Tibial nerve (tissue), 4 donors: ENCODE measurements around the gene PRKAR2A. TPM values are rescaled to one million over a fixed set of nuclear protein-coding genes. Genes with fewer than 3 reads are reported as not detected.
"Not testable (repeated sequence)": the region's sequence is repeated elsewhere in the genome, so short reads cannot be mapped to it uniquely, and the experiment has no call there.

ENCODE experiments used
- DNase-seq, 2 donors: peaks; one replicate each; pipeline ENCODE4 v3.0.0-alpha.2; 2019; ENCODE audit warnings: low spot score in 2 of 2
- H3K27ac ChIP-seq, 4 donors: fragments of 200-600 bp; sonication (generic) in 3 of 4; one replicate each; pipeline ENCODE4 v1.5.1; 2017 to 2019; ENCODE audit warnings: mild to moderate bottlenecking in 1 of 4
- H3K27me3 ChIP-seq, 2 donors: fragments of 200-600 bp; sonication (generic) in 1 of 2; one replicate each; pipeline versions ENCODE4 v1.5.1 to v1.6.0; 2017 to 2019
- H3K36me3 ChIP-seq, 3 donors: fragments of 200-600 bp; sonication (generic); one replicate each; pipeline ENCODE4 v1.5.1; 2018 to 2019
- H3K4me1 ChIP-seq, 4 donors: fragments of 200-600 bp; sonication (generic) in 3 of 4; one replicate each; pipeline ENCODE4 v1.5.1; 2017 to 2019
- H3K4me3 ChIP-seq, 4 donors: fragments of 200-600 bp; sonication (generic) in 3 of 4; one replicate each; pipeline ENCODE4 v1.5.1; 2017 to 2019; ENCODE audit warnings: mild to moderate bottlenecking in 1 of 4, moderate library complexity in 1 of 4
- H3K9me3 ChIP-seq, 4 donors: fragments of 200-600 bp; sonication (generic) in 3 of 4; one replicate each; pipeline ENCODE4 v1.5.1; 2017 to 2019
- CTCF ChIP-seq, 5 experiments: fragments of 200-600 bp in 3 of 5; fragments of 450-650 bp in 2 of 5; sonication (generic) in 3 of 5; IDR thresholded peaks; one replicate each; pipeline ENCODE4 v1.5.1; 2016 to 2019; ENCODE audit warnings: antibody characterized with exemption in 5 of 5, mild to moderate bottlenecking in 3 of 5, moderate library complexity in 2 of 5
- EP300 ChIP-seq, 2 donors: sonication (generic); formaldehyde crosslinking; IDR thresholded peaks; one replicate each; pipeline ENCODE4 v1.6.1; 2017; ENCODE audit warnings: antibody characterized with exemption in 2 of 2, mild to moderate bottlenecking in 1 of 2
- POLR2A ChIP-seq, 2 donors: fragments of 450-650 bp; IDR thresholded peaks; one replicate each; pipeline ENCODE4 v1.6.1; 2017; ENCODE audit warnings: antibody characterized with exemption in 2 of 2, mild to moderate bottlenecking in 2 of 2, moderate library complexity in 2 of 2
- WGBS, 2 donors: methylation state at CpG; one replicate each; pipeline ENCODE4 v1.1.5; 2018; 5-methylcytosine and 5-hydroxymethylcytosine counted together
- total RNA-seq, 4 donors: library from RNA; depleted of rRNA; stranded (reverse); fragments of >200 nt; gene quantifications; one replicate each; pipeline ENCODE4 v1.1.0, GENCODE V29; 2016

PRKAR2A gene
- total RNA-seq, 4 donors from 2014 or later: 26.9 to 37.5 (median 32.4) TPM

GRCh38 chr3:48738926-48739616 lies 108.6 kb downstream of the PRKAR2A start:
- H3K4me1 ChIP-seq: peaks cover 0 to 69% (median 35%) of the 10 kb centered on the region in 4 donors
- TF ChIP-seq CTCF (IDR thresholded peaks at IDR 0.05) (no peak), EP300 (IDR thresholded peaks at IDR 0.05) (no peak), POLR2A (IDR thresholded peaks at IDR 0.05) (no peak)
- peak overlapping the region; percentile 71 to 87 (median 82) for H3K27ac ChIP-seq
- H3K36me3 ChIP-seq: no peaks in the 10 kb centered on the region
- no peaks in the 10 kb centered on the region for H3K9me3 ChIP-seq
- no peak overlapping the region for H3K4me3 ChIP-seq
- WGBS, 2 donors: 62 to 78% methylated on average over 8 to 9 of the region's 9 CpGs
- DNase-seq: no peak
- H3K27me3 ChIP-seq: no peaks in the 10 kb centered on the region

GRCh38 chr3:48738144-48738536 lies 109.5 kb downstream of the PRKAR2A start:
- TF ChIP-seq CTCF (IDR thresholded peaks at IDR 0.05) (no peak), POLR2A (IDR thresholded peaks at IDR 0.05) (no peak), EP300 (IDR thresholded peaks at IDR 0.05) (no peak)
- Histone ChIP-seq H3K27me3 (no peaks in the 10 kb centered on the region), H3K36me3 (no peaks in the 10 kb centered on the region), H3K4me3 (no peak overlapping the region), H3K4me1 (peaks cover 0 to 69% (median 35%) of the 10 kb centered on the region in 4 donors), H3K27ac (peak overlapping the region in 3 of 4 donors; percentile 78 to 87 (median 87)), H3K9me3 (no peaks in the 10 kb centered on the region)
- 98 to 99% methylated on average over 3 of the region's 3 CpGs for WGBS, 2 donors
- DNase-seq: no peak

- not testable (repeated sequence) for H3K4me3 ChIP-seq, DNase-seq, H3K9me3 ChIP-seq, H3K36me3 ChIP-seq, H3K27me3 ChIP-seq
- H3K4me1 ChIP-seq: peaks cover 0 to 56% (median 27%) of the 10 kb centered on the region in 4 donors
- peak overlapping the region in 2 of 4 donors; percentile 29 to 34 for H3K27ac ChIP-seq
- 17 to 26% methylated on average over 8 of the region's 8 CpGs for WGBS, 2 donors
These were observed 112.5 kb downstream of the PRKAR2A start for GRCh38 chr3:48735075-48735767.

- H3K36me3 ChIP-seq, H3K27me3 ChIP-seq, H3K9me3 ChIP-seq, DNase-seq, H3K4me3 ChIP-seq: not testable (repeated sequence)
- peak overlapping the region in 1 of 4 donors; percentile 15 for H3K27ac ChIP-seq
- peaks cover 0 to 50% (median 20%) of the 10 kb centered on the region in 4 donors for H3K4me1 ChIP-seq
- WGBS, 2 donors: 68% methylated on average over 7 of the region's 25 CpGs; no CpG with 5 or more reads in 1 of the 2 donors
These were observed 113.1 kb downstream of the PRKAR2A start for GRCh38 chr3:48734541-48734940.

- WGBS, 2 donors: 99% methylated on average over 27 of the region's 53 CpGs; no CpG with 5 or more reads in 1 of the 2 donors
- not testable (repeated sequence) for DNase-seq, H3K27me3 ChIP-seq, H3K4me3 ChIP-seq, H3K36me3 ChIP-seq, H3K9me3 ChIP-seq, H3K27ac ChIP-seq
- H3K4me1 ChIP-seq: peaks cover 0 to 44% (median 14%) of the 10 kb centered on the region in 4 donors
These were observed 113.7 kb downstream of the PRKAR2A start for GRCh38 chr3:48733752-48734518.

- Histone ChIP-seq H3K36me3 (no peaks in the 10 kb centered on the region), H3K27ac (no peak overlapping the region), H3K4me1 (no peaks in the 10 kb centered on the region), H3K9me3 (no peaks in the 10 kb centered on the region), H3K4me3 (no peak overlapping the region), H3K27me3 (no peaks in the 10 kb centered on the region)
- WGBS, 2 donors: 81 to 89% methylated on average over 8 of the region's 8 CpGs
- DNase-seq: no peak
- TF ChIP-seq POLR2A (IDR thresholded peaks at IDR 0.05): no peak
- no peak for TF ChIP-seq CTCF (IDR thresholded peaks at IDR 0.05)
- no peak for TF ChIP-seq EP300 (IDR thresholded peaks at IDR 0.05)
These were observed 120.2 kb downstream of the PRKAR2A start for GRCh38 chr3:48727511-48727910.

- not testable (repeated sequence) for H3K9me3 ChIP-seq, H3K27ac ChIP-seq, H3K4me3 ChIP-seq, H3K36me3 ChIP-seq, DNase-seq, H3K4me1 ChIP-seq, H3K27me3 ChIP-seq
- WGBS, 2 donors: 90 to 93% methylated on average over 8 of the region's 8 CpGs
These were observed 122.4 kb downstream of the PRKAR2A start for GRCh38 chr3:48725185-48725855.
